Liver (tissue), 9 donors: ENCODE measurements around the gene SMG6. TPM values are rescaled to one million over a fixed set of nuclear protein-coding genes. Genes with fewer than 3 reads are reported as not detected.
"Not testable (repeated sequence)": the region's sequence is repeated elsewhere in the genome, so short reads cannot be mapped to it uniquely, and the experiment has no call there.

ENCODE experiments used
- DNase-seq: peaks from one replicate; pipeline ENCODE4 v3.0.0-alpha.2; 2017; ENCODE audit warnings: low spot score
- H3K27ac ChIP-seq, 2 donors: one replicate each; pipeline ENCODE4 v1.7.0; 2013; ENCODE audit warnings: inconsistent platforms in 2 of 2, low read length in 2 of 2, control low read depth in 1 of 2, low read depth in 1 of 2, mild to moderate bottlenecking in 1 of 2
- H3K27me3 ChIP-seq, 4 donors: one replicate each; pipeline versions ENCODE4 v1.6.1 to v1.7.0; 2013; ENCODE audit warnings: low read length in 3 of 4, inconsistent platforms in 1 of 4, mild to moderate bottlenecking in 1 of 4, moderate library complexity in 1 of 4; ENCODE audit not compliant: control insufficient read depth in 4 of 4, insufficient read depth in 4 of 4
- H3K36me3 ChIP-seq, 4 donors: one replicate each; pipeline versions ENCODE4 v1.6.1 to v1.7.0; 2013; ENCODE audit warnings: low read length in 3 of 4, mild to moderate bottlenecking in 3 of 4, low read depth in 1 of 4, moderate library complexity in 1 of 4; ENCODE audit not compliant: control insufficient read depth in 4 of 4, insufficient read depth in 3 of 4
- H3K4me1 ChIP-seq, 4 donors: one replicate each; pipeline versions ENCODE4 v1.6.1 to v1.7.0; 2013; ENCODE audit warnings: low read length in 3 of 4, mild to moderate bottlenecking in 3 of 4, moderate library complexity in 1 of 4; ENCODE audit not compliant: control insufficient read depth in 4 of 4, insufficient read depth in 4 of 4
- H3K4me3 ChIP-seq, 3 donors: one replicate each; pipeline versions ENCODE4 v1.6.1 to v1.7.0; 2013; ENCODE audit warnings: low read length in 3 of 3, control low read depth in 1 of 3, low read depth in 1 of 3, mild to moderate bottlenecking in 1 of 3
- H3K9ac ChIP-seq, 2 donors: one replicate each; pipeline ENCODE4 v1.7.0; 2013; ENCODE audit warnings: low read length in 2 of 2, mild to moderate bottlenecking in 2 of 2, moderate library complexity in 2 of 2, control low read depth in 1 of 2, low read depth in 1 of 2
- H3K9me3 ChIP-seq, 4 donors: one replicate each; pipeline versions ENCODE4 v1.6.1 to v1.7.0; 2013; ENCODE audit warnings: low read length in 3 of 4; ENCODE audit not compliant: control insufficient read depth in 4 of 4
- FOXA1 ChIP-seq: IDR thresholded peaks from 2 replicates; pipeline ENCODE4 v1.6.1; 2016; ENCODE audit warnings: antibody characterized with exemption
- FOXA2 ChIP-seq: IDR thresholded peaks from 2 replicates; pipeline ENCODE4 v1.6.1; 2016; ENCODE audit warnings: antibody characterized with exemption
- HNF4A ChIP-seq, 2 donors: conservative IDR thresholded peaks; 2 replicates each; pipeline ENCODE4 v1.6.1; 2016; ENCODE audit warnings: antibody characterized with exemption in 2 of 2, mild to moderate bottlenecking in 2 of 2
- HNF4G ChIP-seq: IDR thresholded peaks from 2 replicates; pipeline ENCODE4 v1.6.1; 2016; ENCODE audit warnings: antibody characterized with exemption
- JUND ChIP-seq, 2 donors: IDR thresholded peaks; 2 replicates each; pipeline ENCODE4 v1.6.1; 2016; ENCODE audit warnings: antibody characterized with exemption in 2 of 2
- RAD21 ChIP-seq, 2 donors: IDR thresholded peaks; 2 replicates each; pipeline ENCODE4 v1.6.1; 2016; ENCODE audit warnings: antibody characterized with exemption in 2 of 2, mild to moderate bottlenecking in 2 of 2
- RXRA ChIP-seq, 2 donors: IDR thresholded peaks; 2 replicates each; pipeline ENCODE4 v1.6.1; 2017 to 2018; ENCODE audit warnings: antibody characterized with exemption in 2 of 2, mild to moderate bottlenecking in 1 of 2
- WGBS: extraction: QIAGEN DNeasy Blood & Tissue Kit; methylation state at CpG from one replicate; pipeline ENCODE4 v1.1.7; 2013; 5-methylcytosine and 5-hydroxymethylcytosine counted together
- polyA plus RNA-seq, 2 donors: library from polyadenylated mRNA; stranded (reverse) in 1 of 2; unstranded in 1 of 2; fragments of 200-250 nt in 1 of 2; fragments of >200 nt in 1 of 2; fragmentation: Nextera tagmentation in 1 of 2; extraction: Ambion mirVana in 1 of 2; gene quantifications; one replicate each; pipeline versions ENCODE4 v1.2.1 to v1.2.3, GENCODE V29; 2013 to 2015
- total RNA-seq, 2 donors: library from RNA; depleted of rRNA; stranded (reverse); fragments of >200 nt; gene quantifications; one replicate each; pipeline ENCODE4 v1.2.3, GENCODE V29; 2014
- TF ChIP-seq, protein P1 (sequence below): IDR thresholded peaks from 2 replicates; pipeline ENCODE4 v1.6.1; 2016; ENCODE audit warnings: antibody characterized with exemption
- TF ChIP-seq, protein P2 (sequence below): fragments of 150-350 bp; IDR thresholded peaks from 2 replicates; pipeline ENCODE4 v1.5.1; 2017; ENCODE audit warnings: improper control_type of control experiment, low read depth, low read length; ENCODE audit not compliant: missing input control
- TF ChIP-seq, protein P3 (sequence below): IDR thresholded peaks from 2 replicates; pipeline ENCODE4 v1.6.1; 2016; ENCODE audit warnings: antibody characterized with exemption, mild to moderate bottlenecking
- TF ChIP-seq, protein P4 (sequence below): IDR thresholded peaks from 2 replicates; pipeline ENCODE4 v1.6.1; 2016; ENCODE audit warnings: antibody characterized with exemption
- donor health status: healthy.
- donor health status: healthy.
- donor health status: healthy.
- donor health status: healthy.
- donor health status: healthy.

Gene SMG6
- total and polyA plus RNA-seq, 4 donors = 4.9 to 12.0 (median 8.2) TPM

DNA sequence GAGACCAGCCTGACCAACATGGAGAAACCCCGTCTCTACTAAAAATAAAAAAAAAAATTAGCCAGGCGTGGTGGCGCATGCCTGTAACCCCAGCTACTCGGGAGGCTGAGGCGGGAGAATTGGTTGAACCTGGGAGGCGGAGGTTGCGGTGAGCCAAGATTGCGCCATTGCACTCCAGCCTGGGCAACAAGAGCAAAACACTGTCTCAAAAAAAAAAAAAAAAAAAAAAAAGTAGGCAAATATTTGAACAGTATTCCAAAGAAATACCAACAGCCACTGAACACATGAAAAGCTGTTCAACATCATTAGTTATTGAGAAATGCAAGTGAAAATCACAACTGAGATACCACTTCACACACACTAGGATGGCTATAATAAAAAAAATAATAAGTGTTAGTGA lies 160.9 kb downstream of the SMG6 start:
- DNase-seq, H3K9ac ChIP-seq, H3K4me3 ChIP-seq, H3K36me3 ChIP-seq, H3K27me3 ChIP-seq, H3K27ac ChIP-seq, H3K9me3 ChIP-seq: not testable (repeated sequence)
- peaks cover 4 to 25% (median 16%) of the 10 kb centered on the region in 4 donors for H3K4me1 ChIP-seq
- peak in 1 of 2 donors; percentile 6 for TF ChIP-seq RAD21 (IDR thresholded peaks at IDR 0.05)
- TF ChIP-seq HNF4A (conservative IDR thresholded peaks at IDR 0.05) = peak; percentile 10 to 45
- TF ChIP-seq RXRA (IDR thresholded peaks at IDR 0.05) = peak; percentile 14 to 51
- 64% methylated on average over 8 of the region's 8 CpGs for WGBS

DNA sequence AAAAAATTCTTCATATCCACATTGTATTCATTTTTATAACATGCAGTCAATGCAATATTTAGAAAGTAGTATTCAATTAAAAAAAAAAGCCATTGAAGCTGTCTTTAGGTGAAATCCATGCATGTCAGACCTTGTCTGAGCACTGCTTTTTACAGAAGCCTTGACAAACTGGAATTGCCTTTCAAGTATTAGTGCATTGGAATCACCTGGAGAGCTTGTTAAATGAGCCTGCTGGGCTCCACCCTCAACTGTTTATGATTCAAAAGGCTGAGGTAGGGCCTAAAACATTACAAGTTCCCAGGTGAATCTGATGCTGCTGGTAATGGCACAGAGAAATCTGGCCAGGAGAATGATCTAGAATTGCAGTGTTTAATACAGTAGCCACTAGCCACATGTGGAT lies 162.9 kb downstream of the SMG6 start:
- H3K36me3 ChIP-seq = no peaks in the 10 kb centered on the region
- H3K4me3 ChIP-seq = no peak overlapping the region
- H3K9me3 ChIP-seq = no peaks in the 10 kb centered on the region
- DNase-seq = no peak
- no peak overlapping the region for H3K9ac ChIP-seq
- H3K27me3 ChIP-seq = no peaks in the 10 kb centered on the region
- H3K4me1 ChIP-seq = peaks cover 0 to 15% (median 8%) of the 10 kb centered on the region in 4 donors
- TF ChIP-seq, protein P1, sequence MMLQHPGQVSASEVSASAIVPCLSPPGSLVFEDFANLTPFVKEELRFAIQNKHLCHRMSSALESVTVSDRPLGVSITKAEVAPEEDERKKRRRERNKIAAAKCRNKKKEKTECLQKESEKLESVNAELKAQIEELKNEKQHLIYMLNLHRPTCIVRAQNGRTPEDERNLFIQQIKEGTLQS = no peak
- TF ChIP-seq HNF4A (conservative IDR thresholded peaks at IDR 0.05) (no peak), RAD21 (IDR thresholded peaks at IDR 0.05) (no peak), RXRA (IDR thresholded peaks at IDR 0.05) (no peak), FOXA1 (no peak), HNF4G (no peak), JUND (IDR thresholded peaks at IDR 0.05) (no peak), FOXA2 (no peak)
- TF ChIP-seq, protein P2, sequence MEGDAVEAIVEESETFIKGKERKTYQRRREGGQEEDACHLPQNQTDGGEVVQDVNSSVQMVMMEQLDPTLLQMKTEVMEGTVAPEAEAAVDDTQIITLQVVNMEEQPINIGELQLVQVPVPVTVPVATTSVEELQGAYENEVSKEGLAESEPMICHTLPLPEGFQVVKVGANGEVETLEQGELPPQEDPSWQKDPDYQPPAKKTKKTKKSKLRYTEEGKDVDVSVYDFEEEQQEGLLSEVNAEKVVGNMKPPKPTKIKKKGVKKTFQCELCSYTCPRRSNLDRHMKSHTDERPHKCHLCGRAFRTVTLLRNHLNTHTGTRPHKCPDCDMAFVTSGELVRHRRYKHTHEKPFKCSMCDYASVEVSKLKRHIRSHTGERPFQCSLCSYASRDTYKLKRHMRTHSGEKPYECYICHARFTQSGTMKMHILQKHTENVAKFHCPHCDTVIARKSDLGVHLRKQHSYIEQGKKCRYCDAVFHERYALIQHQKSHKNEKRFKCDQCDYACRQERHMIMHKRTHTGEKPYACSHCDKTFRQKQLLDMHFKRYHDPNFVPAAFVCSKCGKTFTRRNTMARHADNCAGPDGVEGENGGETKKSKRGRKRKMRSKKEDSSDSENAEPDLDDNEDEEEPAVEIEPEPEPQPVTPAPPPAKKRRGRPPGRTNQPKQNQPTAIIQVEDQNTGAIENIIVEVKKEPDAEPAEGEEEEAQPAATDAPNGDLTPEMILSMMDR = no peak
- TF ChIP-seq, protein P3, sequence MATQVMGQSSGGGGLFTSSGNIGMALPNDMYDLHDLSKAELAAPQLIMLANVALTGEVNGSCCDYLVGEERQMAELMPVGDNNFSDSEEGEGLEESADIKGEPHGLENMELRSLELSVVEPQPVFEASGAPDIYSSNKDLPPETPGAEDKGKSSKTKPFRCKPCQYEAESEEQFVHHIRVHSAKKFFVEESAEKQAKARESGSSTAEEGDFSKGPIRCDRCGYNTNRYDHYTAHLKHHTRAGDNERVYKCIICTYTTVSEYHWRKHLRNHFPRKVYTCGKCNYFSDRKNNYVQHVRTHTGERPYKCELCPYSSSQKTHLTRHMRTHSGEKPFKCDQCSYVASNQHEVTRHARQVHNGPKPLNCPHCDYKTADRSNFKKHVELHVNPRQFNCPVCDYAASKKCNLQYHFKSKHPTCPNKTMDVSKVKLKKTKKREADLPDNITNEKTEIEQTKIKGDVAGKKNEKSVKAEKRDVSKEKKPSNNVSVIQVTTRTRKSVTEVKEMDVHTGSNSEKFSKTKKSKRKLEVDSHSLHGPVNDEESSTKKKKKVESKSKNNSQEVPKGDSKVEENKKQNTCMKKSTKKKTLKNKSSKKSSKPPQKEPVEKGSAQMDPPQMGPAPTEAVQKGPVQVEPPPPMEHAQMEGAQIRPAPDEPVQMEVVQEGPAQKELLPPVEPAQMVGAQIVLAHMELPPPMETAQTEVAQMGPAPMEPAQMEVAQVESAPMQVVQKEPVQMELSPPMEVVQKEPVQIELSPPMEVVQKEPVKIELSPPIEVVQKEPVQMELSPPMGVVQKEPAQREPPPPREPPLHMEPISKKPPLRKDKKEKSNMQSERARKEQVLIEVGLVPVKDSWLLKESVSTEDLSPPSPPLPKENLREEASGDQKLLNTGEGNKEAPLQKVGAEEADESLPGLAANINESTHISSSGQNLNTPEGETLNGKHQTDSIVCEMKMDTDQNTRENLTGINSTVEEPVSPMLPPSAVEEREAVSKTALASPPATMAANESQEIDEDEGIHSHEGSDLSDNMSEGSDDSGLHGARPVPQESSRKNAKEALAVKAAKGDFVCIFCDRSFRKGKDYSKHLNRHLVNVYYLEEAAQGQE = no peak
- TF ChIP-seq, protein P4, sequence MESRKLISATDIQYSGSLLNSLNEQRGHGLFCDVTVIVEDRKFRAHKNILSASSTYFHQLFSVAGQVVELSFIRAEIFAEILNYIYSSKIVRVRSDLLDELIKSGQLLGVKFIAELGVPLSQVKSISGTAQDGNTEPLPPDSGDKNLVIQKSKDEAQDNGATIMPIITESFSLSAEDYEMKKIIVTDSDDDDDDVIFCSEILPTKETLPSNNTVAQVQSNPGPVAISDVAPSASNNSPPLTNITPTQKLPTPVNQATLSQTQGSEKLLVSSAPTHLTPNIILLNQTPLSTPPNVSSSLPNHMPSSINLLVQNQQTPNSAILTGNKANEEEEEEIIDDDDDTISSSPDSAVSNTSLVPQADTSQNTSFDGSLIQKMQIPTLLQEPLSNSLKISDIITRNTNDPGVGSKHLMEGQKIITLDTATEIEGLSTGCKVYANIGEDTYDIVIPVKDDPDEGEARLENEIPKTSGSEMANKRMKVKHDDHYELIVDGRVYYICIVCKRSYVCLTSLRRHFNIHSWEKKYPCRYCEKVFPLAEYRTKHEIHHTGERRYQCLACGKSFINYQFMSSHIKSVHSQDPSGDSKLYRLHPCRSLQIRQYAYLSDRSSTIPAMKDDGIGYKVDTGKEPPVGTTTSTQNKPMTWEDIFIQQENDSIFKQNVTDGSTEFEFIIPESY = no peak
- no peak overlapping the region for H3K27ac ChIP-seq
